Left hindlimb (tissue), 1 donor: Measurements from ENCODE around the gene BSN.

Experiments
- DNase-seq: peaks from one replicate; pipeline ENCODE4 v3.0.0-alpha.2; 2018

Gene BSN, protein sequence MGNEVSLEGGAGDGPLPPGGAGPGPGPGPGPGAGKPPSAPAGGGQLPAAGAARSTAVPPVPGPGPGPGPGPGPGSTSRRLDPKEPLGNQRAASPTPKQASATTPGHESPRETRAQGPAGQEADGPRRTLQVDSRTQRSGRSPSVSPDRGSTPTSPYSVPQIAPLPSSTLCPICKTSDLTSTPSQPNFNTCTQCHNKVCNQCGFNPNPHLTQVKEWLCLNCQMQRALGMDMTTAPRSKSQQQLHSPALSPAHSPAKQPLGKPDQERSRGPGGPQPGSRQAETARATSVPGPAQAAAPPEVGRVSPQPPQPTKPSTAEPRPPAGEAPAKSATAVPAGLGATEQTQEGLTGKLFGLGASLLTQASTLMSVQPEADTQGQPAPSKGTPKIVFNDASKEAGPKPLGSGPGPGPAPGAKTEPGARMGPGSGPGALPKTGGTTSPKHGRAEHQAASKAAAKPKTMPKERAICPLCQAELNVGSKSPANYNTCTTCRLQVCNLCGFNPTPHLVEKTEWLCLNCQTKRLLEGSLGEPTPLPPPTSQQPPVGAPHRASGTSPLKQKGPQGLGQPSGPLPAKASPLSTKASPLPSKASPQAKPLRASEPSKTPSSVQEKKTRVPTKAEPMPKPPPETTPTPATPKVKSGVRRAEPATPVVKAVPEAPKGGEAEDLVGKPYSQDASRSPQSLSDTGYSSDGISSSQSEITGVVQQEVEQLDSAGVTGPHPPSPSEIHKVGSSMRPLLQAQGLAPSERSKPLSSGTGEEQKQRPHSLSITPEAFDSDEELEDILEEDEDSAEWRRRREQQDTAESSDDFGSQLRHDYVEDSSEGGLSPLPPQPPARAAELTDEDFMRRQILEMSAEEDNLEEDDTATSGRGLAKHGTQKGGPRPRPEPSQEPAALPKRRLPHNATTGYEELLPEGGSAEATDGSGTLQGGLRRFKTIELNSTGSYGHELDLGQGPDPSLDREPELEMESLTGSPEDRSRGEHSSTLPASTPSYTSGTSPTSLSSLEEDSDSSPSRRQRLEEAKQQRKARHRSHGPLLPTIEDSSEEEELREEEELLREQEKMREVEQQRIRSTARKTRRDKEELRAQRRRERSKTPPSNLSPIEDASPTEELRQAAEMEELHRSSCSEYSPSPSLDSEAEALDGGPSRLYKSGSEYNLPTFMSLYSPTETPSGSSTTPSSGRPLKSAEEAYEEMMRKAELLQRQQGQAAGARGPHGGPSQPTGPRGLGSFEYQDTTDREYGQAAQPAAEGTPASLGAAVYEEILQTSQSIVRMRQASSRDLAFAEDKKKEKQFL (N-terminal part only)

DNA sequence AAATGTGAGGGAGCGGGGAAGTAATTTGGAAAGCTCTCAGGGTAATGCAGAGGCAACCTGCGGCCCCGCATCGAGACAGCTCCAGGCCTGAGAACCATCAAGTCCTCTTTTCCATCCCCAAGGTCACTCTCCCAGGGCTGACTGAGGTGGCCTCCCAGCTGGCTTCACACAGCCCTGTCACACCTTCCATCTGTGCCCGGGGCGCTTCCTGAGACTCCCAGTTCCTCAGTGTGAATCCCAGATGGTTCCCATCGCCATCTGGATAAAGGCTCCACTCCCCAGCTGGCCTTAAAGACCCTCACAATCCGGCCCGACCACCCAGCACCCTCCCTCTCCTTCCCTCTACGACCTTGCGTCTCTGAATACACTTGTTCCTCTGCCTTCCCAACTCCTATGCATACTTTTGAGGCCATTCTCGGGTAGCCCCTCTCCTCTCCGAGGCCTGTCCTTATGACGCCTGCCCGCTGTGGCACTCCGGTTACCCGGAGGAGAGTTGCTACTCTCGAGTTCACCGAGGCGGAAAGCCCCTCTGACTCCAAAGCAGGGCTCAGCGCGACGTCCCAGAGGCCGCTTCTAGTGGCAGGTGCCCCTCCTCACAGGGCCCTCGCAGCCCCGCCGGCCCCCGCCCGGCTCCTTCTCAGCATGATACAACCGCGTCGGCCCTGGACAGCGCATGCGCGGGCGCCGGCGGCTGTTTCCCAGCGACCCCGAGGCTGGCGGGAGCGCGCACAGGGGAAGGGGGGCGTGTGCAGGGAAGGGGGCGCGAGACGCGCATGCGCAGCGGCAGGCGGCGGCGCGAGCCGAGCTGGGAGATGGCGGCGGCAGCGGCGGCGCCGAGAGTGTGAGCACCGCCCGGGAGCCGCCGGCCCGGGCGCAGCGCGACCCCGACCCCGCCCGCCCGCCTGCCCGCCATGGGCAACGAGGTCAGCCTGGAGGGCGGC is at the start of gene BSN:
TSS of gene BSN (plus strand) at position 786 of the 941 bp plus-strand sequence. CDS start at position 912, 126 bp downstream.
- peak; percentile 96 for DNase-seq

DNA sequence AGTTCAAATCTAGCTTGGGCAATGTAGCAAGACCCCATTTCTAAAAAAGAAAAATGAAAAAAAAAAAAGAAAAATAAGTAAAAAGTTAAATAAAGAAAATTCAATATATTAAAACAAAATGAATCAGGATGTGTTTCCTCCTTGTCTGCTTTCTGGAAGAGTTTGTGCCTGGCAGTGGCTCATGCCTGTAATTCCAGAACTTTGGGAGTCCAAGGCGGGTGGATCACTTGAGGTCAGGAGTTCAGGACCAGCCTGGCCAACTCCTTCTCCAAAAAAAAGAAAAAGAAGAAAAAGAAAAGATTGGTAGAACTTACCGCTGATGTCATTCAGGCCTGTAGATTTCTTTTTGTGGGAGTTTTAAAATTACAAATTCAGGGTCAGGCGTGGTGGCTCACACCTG is 47.4 kb upstream of the BSN start:
- DNase-seq, result no peak

DNA sequence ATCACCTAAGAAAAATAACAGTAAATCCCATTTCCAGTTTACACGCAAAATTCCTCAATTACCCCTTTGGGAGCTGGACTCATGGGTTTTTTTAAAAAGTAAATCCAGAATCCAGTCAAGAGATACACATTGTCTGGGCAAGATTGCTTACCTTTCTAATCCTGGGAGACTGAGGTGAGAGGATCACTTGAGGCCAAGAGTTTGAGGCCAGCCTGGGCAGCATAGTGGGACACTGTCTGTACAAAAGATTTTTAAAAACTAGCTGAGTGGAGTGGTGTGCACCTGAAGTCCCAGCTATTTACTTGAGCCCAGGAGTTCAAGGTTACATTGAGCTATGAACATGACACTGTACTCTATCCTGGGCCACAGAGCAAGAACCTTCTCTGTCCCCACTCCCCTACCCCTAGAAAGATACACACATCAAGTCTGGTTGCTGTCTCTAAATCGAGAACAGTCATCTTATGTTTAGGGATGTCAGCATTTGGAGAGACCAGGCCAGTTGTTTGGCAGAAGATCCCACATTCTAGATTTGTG is 45.2 kb upstream of the BSN start:
- DNase-seq, result no peak

DNA sequence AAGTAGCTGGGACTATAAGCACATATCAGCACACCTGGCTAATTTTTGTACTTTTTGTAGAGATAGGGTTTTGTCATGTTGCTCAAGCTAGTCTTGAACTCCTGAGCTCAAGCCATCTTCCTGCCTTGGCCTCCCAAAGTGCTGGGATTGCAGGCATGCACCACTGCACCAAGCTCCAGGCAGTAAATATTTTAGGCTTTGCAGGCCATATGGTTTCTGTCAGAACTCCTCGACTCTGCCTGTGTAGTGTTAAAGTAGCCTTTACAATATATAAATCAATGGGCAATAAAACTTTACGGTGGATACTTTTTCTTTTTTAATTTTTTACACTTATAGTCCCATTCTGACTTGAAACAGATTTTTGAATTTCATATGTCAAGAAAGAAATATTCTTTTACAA is 42.6 kb upstream of the BSN start:
- no peak for DNase-seq

DNA sequence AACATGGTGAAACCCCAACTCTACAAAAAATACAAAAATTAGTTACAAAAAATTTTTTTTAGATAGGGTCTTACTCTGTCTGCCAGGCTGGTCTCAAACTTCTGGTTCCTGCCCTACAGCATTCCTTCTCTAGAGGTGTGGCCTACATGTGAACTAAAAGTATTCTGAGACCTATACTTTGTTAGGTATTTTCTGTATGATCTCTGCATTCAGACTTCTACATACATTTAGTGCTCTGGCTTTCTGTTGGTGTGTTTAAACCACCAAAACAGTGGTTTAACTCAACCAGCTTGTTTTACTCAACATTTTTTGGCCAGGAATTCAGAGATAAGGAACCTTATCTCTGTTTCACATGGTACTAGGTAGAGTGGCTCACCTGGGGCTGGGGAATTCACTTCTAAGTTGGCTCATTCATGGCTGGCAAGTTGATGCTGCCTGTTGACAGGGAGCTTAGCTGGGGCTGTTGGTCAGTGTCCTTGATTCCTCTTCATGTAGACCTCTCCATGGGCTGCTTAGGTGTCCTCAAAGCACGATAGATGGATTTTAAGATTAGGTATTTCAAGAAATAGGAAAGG is 41.4 kb upstream of the BSN start:
- DNase-seq, result no peak

DNA sequence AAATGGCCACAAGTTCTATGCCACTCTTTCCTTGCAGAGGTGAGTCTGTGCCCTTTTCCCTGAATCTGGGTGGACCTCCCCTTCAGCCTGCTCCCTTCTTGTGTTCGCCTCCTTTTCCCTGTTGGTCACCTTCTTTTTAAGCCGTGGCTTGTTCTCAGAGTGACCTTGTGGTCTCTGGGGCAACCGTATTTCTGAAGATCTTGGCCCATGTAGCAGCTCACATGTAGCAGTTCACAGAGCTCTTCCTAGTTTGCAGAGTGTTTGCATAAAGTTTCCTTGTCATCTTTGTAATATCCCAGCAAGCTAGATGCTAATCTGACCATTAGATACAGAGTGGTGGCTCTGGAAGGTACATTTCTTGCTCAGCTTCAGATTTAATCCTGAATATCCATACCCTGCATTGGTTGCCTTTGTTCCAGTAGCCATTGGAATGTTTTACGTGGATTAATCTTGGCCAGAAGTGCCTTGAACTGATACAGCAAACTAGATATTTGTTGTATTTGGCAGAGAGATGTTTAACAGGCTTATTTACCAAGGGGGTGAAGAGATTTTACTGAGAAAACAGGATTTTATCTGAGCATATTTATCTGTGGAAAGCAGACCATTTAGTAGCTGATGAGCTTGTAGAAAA is 40.7 kb upstream of the BSN start:
- no peak for DNase-seq

DNA sequence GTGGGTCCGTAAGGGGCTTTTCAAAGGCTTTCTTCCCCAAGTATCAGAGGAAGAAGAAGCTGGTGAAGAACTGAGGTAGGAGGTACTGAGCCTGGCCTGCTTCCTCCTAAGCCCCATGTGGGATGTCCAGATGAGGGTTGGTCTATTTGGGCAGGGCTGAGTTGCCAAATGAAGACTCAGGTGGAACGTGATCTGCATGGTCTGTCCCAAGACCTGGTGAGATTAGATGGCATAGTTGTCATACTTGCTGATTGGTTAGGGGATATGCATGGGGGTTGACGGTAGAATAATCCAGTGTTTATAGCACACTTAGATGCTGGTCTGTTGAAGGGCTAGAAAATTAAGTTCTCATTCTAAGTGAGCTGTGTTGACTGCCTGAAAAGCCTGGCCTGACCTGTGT is 36.3 kb upstream of the BSN start:
- no peak for DNase-seq

DNA sequence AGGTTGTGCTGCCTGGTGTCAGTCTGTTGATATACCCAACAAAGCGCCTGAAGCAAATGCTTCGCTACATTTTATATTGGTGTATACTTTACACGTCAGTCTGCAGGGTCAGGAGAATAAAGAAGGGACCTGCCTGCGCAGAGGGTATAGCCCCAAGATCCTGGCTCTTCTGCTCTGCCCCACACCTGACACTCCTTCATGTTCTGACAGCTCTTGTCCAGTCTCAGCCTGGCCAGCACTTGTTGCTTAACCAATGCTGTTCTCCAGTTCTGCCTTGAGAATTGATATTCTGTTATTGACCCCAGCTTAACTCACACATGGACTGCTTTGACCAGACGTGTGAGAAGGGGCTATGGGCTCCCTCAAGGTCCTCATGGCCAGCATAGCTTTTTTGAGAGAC is 35.8 kb upstream of the BSN start:
- DNase-seq, result no peak

DNA sequence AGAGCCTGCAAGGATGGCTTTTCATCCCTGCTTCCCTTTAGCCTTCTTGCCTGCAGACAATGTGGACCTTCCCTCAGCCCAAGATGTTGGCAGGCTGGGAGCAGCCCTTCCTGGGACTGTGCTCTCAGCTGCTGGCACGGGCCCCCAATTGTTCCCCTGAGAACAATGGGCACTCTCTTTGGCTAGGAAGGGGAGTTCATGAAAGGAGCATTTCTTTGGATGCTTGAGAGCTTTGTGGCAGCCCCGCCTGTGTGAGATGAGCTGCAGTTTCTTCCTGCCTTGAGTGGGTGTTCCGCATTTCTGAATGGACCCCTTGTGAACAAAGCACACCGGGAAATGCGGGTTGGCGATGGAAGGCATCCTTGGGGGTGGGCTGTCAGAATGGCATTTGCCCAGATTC is 35.0 kb upstream of the BSN start:
- DNase-seq, result no peak

DNA sequence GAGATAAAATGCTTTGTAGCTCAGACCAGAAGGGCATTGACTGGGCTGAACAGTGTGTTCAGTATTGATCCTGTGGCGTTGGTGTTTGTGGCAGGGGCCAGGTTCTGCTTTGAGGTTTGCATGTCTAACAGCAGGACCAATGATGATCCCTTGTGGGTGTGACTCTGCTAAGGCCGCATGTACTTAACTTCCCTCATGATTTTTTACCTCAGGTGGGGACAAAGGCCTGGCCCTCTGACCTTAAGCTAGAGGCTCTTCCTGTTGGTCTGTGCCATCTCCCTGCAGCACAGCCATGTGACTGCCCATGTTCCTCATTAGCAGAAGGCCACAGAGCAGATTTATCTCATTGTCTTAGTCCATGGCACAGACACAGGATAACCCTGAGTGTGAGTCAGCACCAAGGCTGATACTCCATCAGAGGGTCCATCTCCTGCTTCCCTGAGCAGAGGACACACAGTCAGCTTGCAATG is 34.3 kb upstream of the BSN start:
- no peak for DNase-seq

DNA sequence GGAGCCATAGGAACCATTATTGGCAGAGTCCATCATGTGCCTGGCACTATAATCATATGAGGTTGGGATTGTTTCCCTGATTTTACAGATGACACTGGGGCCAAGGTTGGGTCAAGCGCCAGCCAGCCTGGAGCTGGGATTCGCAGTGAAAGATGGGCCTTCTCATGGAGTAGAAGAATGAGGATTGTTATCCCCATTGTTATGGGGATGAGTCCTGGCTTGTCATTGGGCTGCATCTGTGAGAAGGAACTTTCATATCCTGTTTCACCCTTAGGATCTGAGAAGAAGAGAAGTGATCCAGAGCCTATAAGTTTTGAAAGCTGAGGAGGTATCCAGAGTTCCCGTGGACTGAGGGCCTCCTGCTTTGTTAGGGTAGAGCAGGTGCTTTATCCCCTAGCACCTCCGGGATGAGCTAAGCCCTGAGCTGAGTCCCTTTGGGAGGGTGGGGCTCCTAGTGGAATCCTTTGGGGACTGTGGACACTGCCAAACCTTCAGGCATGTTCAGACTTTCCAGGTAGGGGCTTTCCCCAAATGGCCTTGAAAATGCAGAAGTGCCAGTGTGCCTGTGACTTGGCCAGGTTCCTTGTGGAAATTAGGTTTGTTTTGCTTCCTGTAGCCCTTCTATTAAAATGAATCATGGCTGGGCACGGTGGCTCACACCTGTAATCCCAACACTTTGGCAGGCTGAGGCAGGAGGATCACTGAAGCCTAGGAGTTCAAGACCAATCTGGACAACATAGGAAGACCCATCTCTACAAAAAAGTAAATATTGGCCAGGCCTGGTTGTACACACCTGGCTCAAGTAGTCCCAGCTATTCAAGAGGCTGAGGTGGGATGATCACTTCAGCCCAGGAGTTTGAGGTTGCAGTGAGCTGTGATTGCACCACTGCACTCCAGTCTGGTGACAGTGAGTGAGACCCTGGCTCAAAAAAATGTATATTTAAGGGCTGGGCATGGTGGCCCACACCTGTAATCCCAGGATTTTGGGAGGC is 30.2 kb upstream of the BSN start:
- no peak for DNase-seq

DNA sequence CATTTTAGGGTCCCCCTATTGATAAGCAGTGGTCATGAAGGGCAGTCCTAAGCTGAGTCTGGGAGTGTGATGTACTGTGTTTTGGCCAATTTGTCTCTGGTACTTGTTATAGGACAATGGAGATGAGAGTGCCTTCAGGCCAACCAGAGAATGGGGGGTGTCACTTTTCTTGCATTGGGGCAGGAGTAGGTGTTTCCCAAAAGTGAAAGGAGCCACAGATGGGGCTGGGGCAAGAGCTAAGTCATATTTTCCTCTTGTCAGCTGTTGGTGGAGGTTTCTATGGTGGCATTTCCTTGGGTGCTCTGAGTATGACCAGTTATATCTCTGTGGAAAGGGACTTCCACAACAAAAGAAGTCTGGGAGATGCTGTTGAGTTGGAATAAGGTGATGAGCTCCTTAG is 24.7 kb upstream of the BSN start:
- no peak for DNase-seq

DNA sequence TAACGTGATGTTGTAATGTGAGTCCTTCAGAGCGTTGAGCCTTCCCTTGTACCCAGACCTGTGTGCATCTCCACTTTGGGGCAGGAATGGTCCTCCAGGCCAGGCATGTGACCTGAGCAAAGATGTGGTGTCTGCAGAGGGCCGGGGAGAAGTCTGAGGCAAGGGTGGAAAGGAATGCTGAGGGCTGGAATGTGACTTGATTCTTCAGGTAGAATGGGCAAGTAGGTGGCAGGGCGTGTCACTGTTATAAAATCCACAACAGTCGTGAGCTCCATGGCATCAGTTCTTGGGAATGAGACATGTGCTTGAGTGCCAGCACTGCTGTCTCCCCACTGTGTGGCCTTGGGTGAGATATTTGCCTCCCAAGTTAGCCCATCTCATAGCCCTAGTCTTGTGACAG is 24.0 kb upstream of the BSN start:
- DNase-seq, result no peak

DNA sequence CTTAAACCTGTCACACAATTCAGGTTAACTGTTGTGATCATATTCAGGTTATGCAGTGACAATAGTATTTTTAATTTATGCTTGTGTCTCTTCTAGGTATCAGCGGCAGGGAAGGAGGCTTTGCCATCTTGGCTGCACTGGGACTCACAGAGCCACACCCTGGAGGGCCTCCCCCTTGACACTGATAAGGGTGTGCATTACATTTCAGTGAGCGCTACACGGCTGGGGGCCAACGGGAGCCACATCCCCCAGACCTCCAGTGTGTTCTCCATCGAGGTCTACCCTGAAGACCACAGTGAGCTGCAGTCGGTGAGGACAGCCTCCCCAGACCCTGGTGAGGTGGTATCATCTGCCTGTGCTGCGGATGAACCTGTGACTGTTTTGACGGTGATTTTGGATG is 23.6 kb upstream of the BSN start:
- DNase-seq, result no peak

DNA sequence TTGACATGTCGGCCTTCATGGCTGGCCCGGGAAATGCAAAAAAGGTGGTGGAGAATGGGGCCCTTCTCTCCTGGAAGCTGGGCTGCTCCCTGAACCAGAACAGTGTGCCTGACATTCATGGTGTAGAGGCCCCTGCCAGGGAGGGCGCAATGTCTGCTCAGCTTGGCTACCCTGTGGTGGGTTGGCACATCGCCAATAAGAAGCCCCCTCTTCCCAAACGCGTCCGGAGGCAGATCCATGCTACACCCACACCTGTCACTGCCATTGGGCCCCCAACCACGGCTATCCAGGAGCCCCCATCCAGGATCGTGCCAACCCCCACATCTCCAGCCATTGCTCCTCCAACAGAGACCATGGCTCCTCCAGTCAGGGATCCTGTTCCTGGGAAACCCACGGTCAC is 23.1 kb upstream of the BSN start:
- DNase-seq, result no peak

DNA sequence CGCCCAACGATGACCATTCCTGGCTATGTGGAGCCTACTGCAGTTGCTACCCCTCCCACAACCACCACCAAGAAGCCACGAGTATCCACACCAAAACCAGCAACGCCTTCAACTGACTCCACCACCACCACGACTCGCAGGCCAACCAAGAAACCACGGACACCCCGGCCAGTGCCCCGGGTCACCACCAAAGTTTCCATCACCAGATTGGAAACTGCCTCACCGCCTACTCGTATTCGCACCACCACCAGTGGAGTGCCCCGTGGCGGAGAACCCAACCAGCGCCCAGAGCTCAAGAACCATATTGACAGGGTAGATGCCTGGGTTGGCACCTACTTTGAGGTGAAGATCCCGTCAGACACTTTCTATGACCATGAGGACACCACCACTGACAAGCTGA is 22.6 kb upstream of the BSN start:
- no peak for DNase-seq

DNA sequence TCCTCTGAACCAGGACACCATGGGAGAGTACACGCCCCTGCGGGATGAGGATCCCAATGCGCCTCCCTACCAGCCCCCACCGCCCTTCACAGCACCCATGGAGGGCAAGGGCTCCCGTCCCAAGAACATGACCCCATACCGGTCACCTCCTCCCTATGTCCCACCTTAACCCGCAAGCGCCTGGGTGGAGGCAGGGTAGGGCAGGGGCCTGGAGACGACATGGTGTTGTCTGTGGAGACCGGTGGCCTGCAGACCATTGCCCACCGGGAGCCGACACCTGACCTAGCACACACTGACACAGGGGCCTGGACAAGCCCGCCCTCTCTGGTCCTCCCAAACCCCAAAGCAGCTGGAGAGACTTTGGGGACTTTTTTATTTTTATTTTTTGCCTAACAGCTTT is 21.2 kb upstream of the BSN start:
- DNase-seq, result no peak

DNA sequence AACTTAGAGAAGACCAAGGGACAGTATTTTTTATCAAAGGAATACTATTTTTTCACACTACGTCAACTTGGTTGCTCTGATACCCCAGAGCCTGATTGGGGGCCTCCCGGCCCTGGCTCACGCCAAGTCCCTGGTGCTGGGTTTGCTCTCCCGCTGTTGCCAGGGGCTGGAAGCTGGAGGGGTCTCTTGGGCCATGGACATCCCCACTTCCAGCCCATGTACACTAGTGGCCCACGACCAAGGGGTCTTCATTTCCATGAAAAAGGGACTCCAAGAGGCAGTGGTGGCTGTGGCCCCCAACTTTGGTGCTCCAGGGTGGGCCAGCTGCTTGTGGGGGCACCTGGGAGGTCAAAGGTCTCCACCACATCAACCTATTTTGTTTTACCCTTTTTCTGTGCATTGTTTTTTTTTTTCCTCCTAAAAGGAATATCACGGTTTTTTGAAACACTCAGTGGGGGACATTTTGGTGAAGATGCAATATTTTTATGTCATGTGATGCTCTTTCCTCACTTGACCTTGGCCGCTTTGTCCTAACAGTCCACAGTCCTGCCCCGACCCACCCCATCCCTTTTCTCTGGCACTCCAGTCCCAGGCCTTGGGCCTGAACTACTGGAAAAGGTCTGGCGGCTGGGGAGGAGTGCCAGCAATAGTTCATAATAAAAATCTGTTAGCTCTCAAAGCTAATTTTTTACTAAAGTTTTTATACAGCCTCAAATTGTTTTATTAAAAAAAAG is 20.3 kb upstream of the BSN start:
- no peak for DNase-seq
